Ishikawa (cell line): ENCODE measurements around the gene COG5.

Source experiments
- CEBPB ChIP-seq: IDR thresholded peaks from 2 replicates; pipeline ENCODE4 v1.6.1; 2012
- CREB1 ChIP-seq: IDR thresholded peaks from 2 replicates; pipeline ENCODE4 v1.6.1; 2012; ENCODE audit warnings: low read depth
- EGR1 ChIP-seq: IDR thresholded peaks from 2 replicates; pipeline ENCODE4 v1.6.1; 2012
- EP300 ChIP-seq: IDR thresholded peaks from 2 replicates; pipeline ENCODE4 v1.6.1; 2012; ENCODE audit warnings: borderline replicate concordance
- FOXM1 ChIP-seq: IDR thresholded peaks from 2 replicates; pipeline ENCODE4 v1.6.1; 2012; ENCODE audit warnings: low read depth, borderline replicate concordance
- NFIC ChIP-seq: IDR thresholded peaks from 2 replicates; pipeline ENCODE4 v1.6.1; 2012
- RAD21 ChIP-seq: IDR thresholded peaks from 2 replicates; pipeline ENCODE4 v1.6.1; 2012; ENCODE audit warnings: low read depth
- TAF1 ChIP-seq: IDR thresholded peaks from 2 replicates; pipeline ENCODE4 v1.6.1; 2012; ENCODE audit warnings: low read depth, mild to moderate bottlenecking
- TCF12 ChIP-seq: IDR thresholded peaks from 2 replicates; pipeline ENCODE4 v1.6.1; 2012; ENCODE audit warnings: low read depth
- TEAD4 ChIP-seq: IDR thresholded peaks from 2 replicates; pipeline ENCODE4 v1.6.1; 2012
- YY1 ChIP-seq: IDR thresholded peaks from 2 replicates; pipeline ENCODE4 v1.6.1; 2012; ENCODE audit warnings: low read depth
- ZBTB7A ChIP-seq: IDR thresholded peaks from 2 replicates; pipeline ENCODE4 v1.6.1; 2012; ENCODE audit warnings: low read depth
- TF ChIP-seq, protein P1 (sequence below): IDR thresholded peaks from 2 replicates; pipeline ENCODE4 v1.6.1; 2012
- TF ChIP-seq, protein P2 (sequence below): IDR thresholded peaks from 2 replicates; pipeline ENCODE4 v1.6.1; 2012
- TF ChIP-seq, protein P3 (sequence below): IDR thresholded peaks from 2 replicates; pipeline ENCODE4 v1.6.1; 2012; ENCODE audit warnings: low read depth, mild to moderate bottlenecking

Gene COG5

GRCh38 chr7:107495516-107495915 lies 68.2 kb downstream of the COG5 start:
- no peak for TF ChIP-seq EGR1
- no peak for TF ChIP-seq TEAD4
- no peak for TF ChIP-seq EP300
- TF ChIP-seq CEBPB: no peak

DNA sequence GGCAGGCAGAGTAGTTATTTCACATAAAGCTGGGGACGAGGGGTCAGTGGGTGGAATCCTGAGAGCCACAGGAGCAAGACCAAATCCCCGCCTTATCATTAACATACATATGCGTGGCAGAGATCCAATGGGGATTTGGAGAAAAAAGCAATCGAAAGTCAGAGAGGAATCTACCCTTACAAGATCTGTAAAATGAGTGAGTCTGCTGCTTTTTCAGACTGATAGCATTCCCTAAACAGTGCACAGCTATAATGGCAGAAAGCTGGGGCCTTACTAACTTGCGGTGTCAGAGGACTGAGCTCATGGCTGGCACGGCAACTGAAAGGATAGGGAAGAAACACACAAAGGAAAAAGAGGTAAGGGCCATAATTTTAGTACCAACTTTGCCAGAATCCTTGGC lies 68.8 kb downstream of the COG5 start:
- TF ChIP-seq, protein P1, sequence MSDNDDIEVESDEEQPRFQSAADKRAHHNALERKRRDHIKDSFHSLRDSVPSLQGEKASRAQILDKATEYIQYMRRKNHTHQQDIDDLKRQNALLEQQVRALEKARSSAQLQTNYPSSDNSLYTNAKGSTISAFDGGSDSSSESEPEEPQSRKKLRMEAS: no peak
- no peak for TF ChIP-seq TEAD4
- no peak for TF ChIP-seq TCF12
- TF ChIP-seq ZBTB7A: no peak
- TF ChIP-seq EGR1: no peak

GRCh38 chr7:107494315-107494751 lies 69.4 kb downstream of the COG5 start:
- no peak for TF ChIP-seq TAF1
- TF ChIP-seq, protein P1: no peak
- TF ChIP-seq ZBTB7A: no peak
- no peak for TF ChIP-seq EP300
- TF ChIP-seq TCF12: no peak

DNA sequence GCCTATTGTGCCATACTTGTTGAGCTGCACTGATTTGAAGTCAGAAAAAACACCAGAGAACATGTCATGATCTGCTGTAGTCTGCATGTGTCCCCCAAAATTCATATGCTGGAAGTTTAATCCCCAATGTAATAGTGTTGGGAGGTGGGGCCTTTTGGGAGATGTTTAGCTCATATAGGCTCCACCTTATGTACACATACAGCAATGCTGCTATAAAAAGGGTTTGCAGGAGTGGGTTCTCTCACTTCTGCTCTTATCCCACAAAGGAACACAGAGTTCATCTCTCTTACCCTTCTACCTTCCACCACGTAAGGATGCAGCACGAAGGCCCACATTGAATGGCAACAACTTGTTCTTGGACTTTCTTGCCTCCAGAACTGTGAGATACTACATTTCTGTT lies 70.8 kb downstream of the COG5 start:
- TF ChIP-seq TEAD4: no peak
- TF ChIP-seq CEBPB: no peak
- TF ChIP-seq RAD21: no peak

- no peak for TF ChIP-seq TEAD4
Measured at GRCh38 chr7:107486041-107486440, 77.7 kb downstream of the COG5 start.

- TF ChIP-seq, protein P1: no peak
- TF ChIP-seq EP300 (no peak), TAF1 (no peak), RAD21 (no peak), TCF12 (no peak), TEAD4 (no peak), EGR1 (no peak), YY1 (no peak)
Measured at GRCh38 chr7:107482571-107482970, 81.1 kb downstream of the COG5 start.

GRCh38 chr7:107480932-107481331 lies 82.8 kb downstream of the COG5 start:
- TF ChIP-seq TCF12: no peak
- TF ChIP-seq, protein P2, sequence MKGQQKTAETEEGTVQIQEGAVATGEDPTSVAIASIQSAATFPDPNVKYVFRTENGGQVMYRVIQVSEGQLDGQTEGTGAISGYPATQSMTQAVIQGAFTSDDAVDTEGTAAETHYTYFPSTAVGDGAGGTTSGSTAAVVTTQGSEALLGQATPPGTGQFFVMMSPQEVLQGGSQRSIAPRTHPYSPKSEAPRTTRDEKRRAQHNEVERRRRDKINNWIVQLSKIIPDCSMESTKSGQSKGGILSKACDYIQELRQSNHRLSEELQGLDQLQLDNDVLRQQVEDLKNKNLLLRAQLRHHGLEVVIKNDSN: no peak
- TF ChIP-seq NFIC: no peak
- no peak for TF ChIP-seq EP300
- no peak for TF ChIP-seq CEBPB
- TF ChIP-seq EGR1: no peak
- TF ChIP-seq CREB1: no peak
- TF ChIP-seq FOXM1: no peak

- TF ChIP-seq, protein P3, sequence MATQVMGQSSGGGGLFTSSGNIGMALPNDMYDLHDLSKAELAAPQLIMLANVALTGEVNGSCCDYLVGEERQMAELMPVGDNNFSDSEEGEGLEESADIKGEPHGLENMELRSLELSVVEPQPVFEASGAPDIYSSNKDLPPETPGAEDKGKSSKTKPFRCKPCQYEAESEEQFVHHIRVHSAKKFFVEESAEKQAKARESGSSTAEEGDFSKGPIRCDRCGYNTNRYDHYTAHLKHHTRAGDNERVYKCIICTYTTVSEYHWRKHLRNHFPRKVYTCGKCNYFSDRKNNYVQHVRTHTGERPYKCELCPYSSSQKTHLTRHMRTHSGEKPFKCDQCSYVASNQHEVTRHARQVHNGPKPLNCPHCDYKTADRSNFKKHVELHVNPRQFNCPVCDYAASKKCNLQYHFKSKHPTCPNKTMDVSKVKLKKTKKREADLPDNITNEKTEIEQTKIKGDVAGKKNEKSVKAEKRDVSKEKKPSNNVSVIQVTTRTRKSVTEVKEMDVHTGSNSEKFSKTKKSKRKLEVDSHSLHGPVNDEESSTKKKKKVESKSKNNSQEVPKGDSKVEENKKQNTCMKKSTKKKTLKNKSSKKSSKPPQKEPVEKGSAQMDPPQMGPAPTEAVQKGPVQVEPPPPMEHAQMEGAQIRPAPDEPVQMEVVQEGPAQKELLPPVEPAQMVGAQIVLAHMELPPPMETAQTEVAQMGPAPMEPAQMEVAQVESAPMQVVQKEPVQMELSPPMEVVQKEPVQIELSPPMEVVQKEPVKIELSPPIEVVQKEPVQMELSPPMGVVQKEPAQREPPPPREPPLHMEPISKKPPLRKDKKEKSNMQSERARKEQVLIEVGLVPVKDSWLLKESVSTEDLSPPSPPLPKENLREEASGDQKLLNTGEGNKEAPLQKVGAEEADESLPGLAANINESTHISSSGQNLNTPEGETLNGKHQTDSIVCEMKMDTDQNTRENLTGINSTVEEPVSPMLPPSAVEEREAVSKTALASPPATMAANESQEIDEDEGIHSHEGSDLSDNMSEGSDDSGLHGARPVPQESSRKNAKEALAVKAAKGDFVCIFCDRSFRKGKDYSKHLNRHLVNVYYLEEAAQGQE: no peak
- no peak for TF ChIP-seq FOXM1
- TF ChIP-seq NFIC: no peak
- TF ChIP-seq ZBTB7A: no peak
- TF ChIP-seq CEBPB: no peak
- TF ChIP-seq EGR1: no peak
- no peak for TF ChIP-seq TCF12
- TF ChIP-seq, protein P2: no peak
- TF ChIP-seq, protein P1: no peak
- no peak for TF ChIP-seq EP300
- no peak for TF ChIP-seq RAD21
- no peak for TF ChIP-seq TAF1
Measured at GRCh38 chr7:107479303-107479702, 84.4 kb downstream of the COG5 start.

GRCh38 chr7:107474104-107474521 lies 89.6 kb downstream of the COG5 start:
- TF ChIP-seq TAF1 (no peak), TEAD4 (no peak), CEBPB (no peak), YY1 (no peak), TCF12 (no peak)
- TF ChIP-seq, protein P1: no peak
